ENCODE measurements around the gene RNU7-1.
"Not testable (repeated sequence)": the region's sequence is repeated elsewhere in the genome, so short reads cannot be mapped to it uniquely, and the experiment has no call there.

RNU7-1 gene

GRCh38 chr12:6903722-6904121 lies 39.9 kb upstream of the RNU7-1 start:
- no peak for TF ChIP-seq ZFX (IDR thresholded peaks at IDR 0.05)
- TF ChIP-seq, protein P1, sequence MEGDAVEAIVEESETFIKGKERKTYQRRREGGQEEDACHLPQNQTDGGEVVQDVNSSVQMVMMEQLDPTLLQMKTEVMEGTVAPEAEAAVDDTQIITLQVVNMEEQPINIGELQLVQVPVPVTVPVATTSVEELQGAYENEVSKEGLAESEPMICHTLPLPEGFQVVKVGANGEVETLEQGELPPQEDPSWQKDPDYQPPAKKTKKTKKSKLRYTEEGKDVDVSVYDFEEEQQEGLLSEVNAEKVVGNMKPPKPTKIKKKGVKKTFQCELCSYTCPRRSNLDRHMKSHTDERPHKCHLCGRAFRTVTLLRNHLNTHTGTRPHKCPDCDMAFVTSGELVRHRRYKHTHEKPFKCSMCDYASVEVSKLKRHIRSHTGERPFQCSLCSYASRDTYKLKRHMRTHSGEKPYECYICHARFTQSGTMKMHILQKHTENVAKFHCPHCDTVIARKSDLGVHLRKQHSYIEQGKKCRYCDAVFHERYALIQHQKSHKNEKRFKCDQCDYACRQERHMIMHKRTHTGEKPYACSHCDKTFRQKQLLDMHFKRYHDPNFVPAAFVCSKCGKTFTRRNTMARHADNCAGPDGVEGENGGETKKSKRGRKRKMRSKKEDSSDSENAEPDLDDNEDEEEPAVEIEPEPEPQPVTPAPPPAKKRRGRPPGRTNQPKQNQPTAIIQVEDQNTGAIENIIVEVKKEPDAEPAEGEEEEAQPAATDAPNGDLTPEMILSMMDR (conservative IDR thresholded peaks at IDR 0.05): no peak

DNA sequence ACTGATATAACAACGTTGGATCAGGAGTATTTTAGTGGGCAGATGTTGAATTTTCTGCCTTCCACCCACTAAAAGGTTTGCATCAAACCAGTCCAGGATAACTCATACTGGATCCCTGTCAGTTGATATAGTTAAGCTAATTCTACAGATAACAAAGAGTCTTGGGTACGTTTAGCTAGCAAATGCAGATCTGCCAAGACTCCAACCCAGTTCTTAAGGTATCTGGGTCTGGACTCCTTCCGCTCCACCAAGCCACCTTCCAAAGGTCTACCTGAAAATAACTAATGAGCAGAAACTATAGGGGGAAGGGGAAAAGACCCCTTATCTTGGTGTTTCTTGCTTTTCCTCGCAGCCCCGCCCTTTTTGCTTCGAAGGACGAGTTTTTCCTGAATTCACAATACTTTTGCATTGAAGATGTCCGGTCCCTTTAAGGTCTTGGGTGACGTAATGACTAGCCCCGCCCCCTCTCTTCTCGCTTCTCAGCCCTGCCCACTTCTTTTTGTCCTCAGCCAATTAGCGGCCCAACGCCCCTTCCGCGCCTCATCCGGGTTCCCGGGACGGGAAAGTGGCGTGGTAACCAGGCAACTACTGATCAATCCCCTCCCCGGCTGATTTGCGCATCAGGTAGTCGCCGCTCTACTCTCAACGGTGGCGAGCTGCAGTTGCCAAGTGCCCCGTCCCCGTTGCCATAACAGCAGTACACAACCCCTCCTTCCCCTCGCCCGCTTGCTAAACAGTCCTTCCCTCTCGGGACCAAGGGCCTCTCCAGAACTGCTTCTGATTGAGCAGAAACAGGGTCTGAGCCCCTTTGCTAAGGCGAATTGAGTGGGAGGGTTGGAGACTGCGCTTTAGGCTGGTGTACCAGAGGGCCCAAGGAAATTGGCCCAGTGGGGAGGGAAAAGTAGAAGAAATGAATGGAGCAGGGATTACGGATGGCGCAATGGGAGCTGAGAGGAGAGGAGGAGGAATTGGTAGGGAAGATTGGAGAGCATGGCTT lies 39.0 kb upstream of the RNU7-1 start, which contains the start of gene LRRC23:
LRRC23 (plus strand) TSS at position 543 of the 997 bp plus-strand sequence. CDS start 812 bp downstream, outside the sequence.
- H3K27ac ChIP-seq: peak within 1 kb of the TSS; percentile 70
- TF ChIP-seq, protein P1 (conservative IDR thresholded peaks at IDR 0.05): no peak
- no peak for TF ChIP-seq ZFX (IDR thresholded peaks at IDR 0.05)

More at GRCh38 chr12:6903722-6904121, 39.9 kb upstream of the RNU7-1 start:
- H3K27ac ChIP-seq: no peak overlapping the region

DNA sequence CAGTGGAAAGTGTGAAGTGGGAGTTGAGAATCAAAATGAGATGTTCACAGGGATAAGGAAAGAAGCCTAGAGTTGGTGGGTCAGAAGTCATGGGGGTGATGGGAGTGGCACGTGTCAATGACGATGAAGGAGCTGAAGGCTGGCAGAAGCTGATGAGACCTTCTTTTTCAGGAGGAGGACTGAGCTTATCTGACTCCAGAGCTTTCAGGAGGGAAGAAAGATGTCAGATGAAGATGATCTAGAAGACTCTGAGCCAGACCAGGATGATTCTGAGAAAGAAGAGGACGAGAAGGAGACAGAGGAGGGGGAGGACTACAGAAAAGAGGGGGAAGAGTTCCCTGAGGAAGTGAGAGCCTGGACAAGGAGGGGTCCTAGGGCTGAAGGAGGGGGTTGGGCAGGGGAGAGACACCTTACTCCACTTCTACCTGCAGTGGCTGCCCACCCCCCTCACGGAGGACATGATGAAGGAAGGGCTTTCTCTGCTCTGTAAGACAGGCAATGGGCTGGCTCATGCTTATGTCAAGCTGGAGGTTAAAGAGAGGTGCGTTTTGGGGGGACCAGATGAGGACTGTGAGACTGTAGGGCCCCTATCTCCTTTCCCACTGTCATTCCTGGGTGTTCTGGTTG lies 38.1 kb upstream of the RNU7-1 start:
- no peak for TF ChIP-seq ZFX (IDR thresholded peaks at IDR 0.05)
- TF ChIP-seq, protein P1 (conservative IDR thresholded peaks at IDR 0.05): no peak
- H3K27ac ChIP-seq: peak overlapping the region; percentile 70

GRCh38 chr12:6908141-6908540 lies 35.5 kb upstream of the RNU7-1 start:
- not testable (repeated sequence) for H3K27ac ChIP-seq

GRCh38 chr12:6909421-6910145 lies 34.0 kb upstream of the RNU7-1 start:
- H3K27ac ChIP-seq: no peak overlapping the region
- TF ChIP-seq ZFX (IDR thresholded peaks at IDR 0.05): no peak
- TF ChIP-seq, protein P1 (conservative IDR thresholded peaks at IDR 0.05): no peak

GRCh38 chr12:6912164-6912935 lies 31.3 kb upstream of the RNU7-1 start:
- H3K27ac ChIP-seq: no peak overlapping the region
- TF ChIP-seq ZFX (IDR thresholded peaks at IDR 0.05): no peak
- TF ChIP-seq, protein P1 (conservative IDR thresholded peaks at IDR 0.05): no peak
